Measurements from ENCODE around the gene OIP5.
"Not testable (repeated sequence)": the region's sequence is repeated elsewhere in the genome, so short reads cannot be mapped to it uniquely, and the experiment has no call there.

OIP5 gene

DNA sequence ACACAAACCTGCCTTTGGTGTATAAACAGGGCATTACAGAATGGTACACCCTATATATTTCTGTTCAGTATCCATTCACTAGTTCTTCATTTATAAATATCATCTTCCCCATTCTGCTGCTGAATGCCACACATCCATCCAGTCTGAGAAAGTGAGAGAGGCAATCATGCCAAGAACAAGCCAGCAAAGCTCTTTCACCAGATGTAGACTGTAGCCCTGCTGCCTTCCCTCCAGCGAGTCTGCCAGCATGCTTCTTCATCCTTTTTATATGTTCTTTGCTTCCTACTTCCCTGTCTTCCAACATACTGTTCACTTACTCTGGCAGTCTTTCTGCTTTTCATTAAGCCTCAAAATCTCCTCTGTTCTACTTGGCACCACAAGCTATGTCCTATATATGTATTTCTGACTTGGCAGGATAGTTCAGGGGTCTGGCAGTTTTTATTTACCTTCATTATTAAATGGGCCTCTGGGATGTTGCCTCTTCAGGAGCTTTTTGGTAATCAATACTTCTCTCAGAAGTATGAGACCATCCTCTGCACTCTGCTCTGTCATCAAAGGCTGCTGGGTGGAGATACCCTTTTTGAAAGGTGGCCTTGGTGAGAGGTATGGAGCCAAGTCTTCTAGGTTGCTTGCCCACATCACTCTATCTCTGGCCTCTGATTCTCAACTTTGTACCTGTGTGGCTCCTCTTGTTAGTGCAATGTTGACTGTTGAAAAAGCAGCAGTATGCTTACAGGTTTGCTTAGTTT lies 52.7 kb downstream of the OIP5 start:
- TF ChIP-seq, protein P1, sequence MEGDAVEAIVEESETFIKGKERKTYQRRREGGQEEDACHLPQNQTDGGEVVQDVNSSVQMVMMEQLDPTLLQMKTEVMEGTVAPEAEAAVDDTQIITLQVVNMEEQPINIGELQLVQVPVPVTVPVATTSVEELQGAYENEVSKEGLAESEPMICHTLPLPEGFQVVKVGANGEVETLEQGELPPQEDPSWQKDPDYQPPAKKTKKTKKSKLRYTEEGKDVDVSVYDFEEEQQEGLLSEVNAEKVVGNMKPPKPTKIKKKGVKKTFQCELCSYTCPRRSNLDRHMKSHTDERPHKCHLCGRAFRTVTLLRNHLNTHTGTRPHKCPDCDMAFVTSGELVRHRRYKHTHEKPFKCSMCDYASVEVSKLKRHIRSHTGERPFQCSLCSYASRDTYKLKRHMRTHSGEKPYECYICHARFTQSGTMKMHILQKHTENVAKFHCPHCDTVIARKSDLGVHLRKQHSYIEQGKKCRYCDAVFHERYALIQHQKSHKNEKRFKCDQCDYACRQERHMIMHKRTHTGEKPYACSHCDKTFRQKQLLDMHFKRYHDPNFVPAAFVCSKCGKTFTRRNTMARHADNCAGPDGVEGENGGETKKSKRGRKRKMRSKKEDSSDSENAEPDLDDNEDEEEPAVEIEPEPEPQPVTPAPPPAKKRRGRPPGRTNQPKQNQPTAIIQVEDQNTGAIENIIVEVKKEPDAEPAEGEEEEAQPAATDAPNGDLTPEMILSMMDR (IDR thresholded peaks at IDR 0.05; ENCODE audit: low read length, missing control alignments), result no peak
- H3K4me3 ChIP-seq (replicated peaks; ENCODE audit: low read depth, low read length), result no peak overlapping the region
- DNase-seq (ENCODE audit: low read depth), result no peak

DNA sequence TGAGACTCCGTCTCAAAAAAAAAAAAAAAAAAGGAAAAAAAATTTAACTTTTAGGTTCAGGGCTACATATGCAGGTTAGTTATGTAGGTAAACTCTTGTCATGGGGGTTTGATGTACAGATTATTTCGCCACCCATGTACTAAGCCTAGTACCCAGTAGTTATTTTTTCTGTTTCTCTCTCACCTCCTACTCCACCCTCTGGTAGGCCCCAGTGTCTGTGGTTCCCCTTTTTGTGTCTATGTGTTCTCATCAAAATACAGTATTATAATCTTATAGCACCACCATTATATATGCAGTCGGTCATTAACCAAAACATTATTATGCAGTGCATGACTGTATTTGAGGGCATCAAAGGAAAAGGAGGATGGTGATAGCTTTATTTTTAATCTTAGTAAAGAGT lies 54.1 kb downstream of the OIP5 start:
- TF ChIP-seq, protein P1 (IDR thresholded peaks at IDR 0.05; ENCODE audit: low read length, missing control alignments), result no peak
- no peak overlapping the region for H3K4me3 ChIP-seq (replicated peaks; ENCODE audit: low read depth, low read length)
- DNase-seq (ENCODE audit: low read depth), result no peak

DNA sequence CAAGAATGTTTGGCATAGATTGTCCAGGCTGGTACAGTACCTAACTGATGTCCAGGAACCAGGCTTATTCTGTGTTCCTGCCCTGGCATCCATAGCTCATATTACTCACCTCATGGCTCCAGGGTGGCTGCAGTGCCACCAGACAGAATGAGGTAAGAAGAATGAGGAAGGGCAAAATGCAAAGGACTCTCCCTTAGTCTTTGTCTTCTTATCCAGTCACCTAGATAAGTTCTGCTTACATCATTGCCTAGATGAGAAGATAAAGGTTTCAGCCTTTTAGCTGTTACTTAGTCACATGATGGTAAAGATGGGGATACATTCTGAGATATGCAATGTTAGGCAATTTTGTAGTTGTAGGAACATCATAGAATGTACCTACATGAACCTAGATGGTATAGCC lies 55.6 kb downstream of the OIP5 start:
- no peak overlapping the region for H3K4me3 ChIP-seq (replicated peaks; ENCODE audit: low read depth, low read length)
- TF ChIP-seq, protein P1 (IDR thresholded peaks at IDR 0.05; ENCODE audit: low read length, missing control alignments), result no peak
- no peak for DNase-seq (ENCODE audit: low read depth)

DNA sequence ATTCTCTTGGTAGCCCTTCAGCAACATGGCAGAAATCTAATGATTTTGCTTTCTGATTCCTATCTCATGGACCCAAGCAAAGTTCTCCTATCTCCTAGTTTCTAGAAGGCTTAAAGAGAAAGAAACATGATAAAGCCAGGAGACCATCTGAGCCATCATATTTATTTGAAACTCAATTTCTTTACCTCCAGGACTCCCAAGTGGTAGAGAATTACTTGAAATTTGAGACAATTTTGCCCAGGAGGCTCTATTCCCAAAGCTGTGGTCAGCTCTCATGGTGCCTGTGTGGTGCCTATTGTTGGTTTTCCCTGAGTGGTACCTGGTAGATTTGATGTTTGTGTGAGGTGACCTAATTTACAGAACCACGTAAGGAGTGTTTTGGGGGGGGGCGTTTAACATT lies 62.5 kb downstream of the OIP5 start:
- DNase-seq (ENCODE audit: low read depth), result no peak
- TF ChIP-seq, protein P1 (IDR thresholded peaks at IDR 0.05; ENCODE audit: low read length, missing control alignments), result no peak
- H3K4me3 ChIP-seq (replicated peaks; ENCODE audit: low read depth, low read length), result no peak overlapping the region

DNA sequence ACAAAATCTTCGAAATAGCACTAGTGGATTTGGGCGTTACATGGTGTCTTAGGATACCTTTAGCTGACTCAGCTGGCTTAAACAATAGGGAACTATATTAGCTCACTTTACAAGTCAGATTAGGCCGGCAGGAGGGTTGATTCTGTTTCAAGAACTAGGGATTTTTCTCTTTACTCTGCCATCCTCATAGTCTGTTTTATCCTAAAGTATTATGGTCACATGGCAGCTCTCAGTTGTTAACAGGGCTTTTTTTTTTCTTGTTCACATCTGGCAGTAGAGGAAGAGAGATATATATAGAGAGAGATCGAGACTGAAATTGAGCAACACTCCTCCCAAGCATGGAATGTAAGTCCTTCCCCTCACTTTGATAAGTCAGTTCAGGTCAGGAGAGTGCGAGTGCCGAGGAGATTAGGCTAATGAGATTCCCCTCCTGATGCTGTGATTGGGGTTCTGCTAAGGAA lies 68.5 kb downstream of the OIP5 start:
- DNase-seq (ENCODE audit: low read depth), result peak; percentile 74
- TF ChIP-seq, protein P1 (IDR thresholded peaks at IDR 0.05; ENCODE audit: low read length, missing control alignments), result no peak
- H3K4me3 ChIP-seq (replicated peaks; ENCODE audit: low read depth, low read length), result no peak overlapping the region

DNA sequence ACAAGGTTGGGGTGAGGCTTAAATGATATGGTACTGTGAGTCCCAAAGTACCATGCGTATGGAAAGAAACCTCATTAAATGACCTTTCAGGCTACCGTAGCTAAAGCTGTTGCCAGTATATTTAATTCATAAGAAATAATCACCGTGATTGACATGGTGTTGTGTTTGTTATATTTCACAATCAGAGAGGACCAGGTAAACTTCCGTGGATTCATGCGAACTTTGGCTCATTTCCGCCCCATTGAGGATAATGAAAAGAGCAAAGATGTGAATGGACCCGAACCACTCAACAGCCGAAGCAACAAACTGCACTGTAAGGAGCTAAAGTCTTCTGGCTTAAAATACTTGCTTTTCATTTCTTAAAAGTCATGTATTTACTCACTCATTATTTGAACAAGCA lies 69.8 kb downstream of the OIP5 start:
- H3K4me3 ChIP-seq (replicated peaks; ENCODE audit: low read depth, low read length), result no peak overlapping the region
- TF ChIP-seq, protein P1 (IDR thresholded peaks at IDR 0.05; ENCODE audit: low read length, missing control alignments), result no peak
- no peak for DNase-seq (ENCODE audit: low read depth)

DNA sequence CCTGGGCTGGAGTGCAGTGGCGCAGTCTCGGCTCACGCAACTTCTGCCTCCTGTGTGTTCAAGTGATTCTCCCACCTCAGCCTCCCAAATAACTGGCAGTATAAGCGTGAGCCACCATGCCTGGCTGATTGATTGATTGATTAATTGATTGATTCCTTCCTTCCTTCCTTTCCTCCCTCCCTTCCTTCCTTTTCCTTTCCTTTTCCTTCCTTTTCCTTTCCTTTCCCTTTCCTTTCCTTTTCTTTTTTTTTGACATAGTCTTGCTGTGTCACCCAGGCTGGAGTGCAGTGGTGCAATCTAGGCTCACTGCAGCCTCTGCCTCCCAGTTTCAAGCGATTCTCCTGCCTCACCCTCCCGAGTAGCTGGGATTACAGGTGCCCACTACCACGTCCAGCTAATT lies 71.5 kb downstream of the OIP5 start:
- DNase-seq (ENCODE audit: low read depth); H3K4me3 ChIP-seq (replicated peaks; ENCODE audit: low read depth, low read length): not testable (repeated sequence)

Measured in fibroblast of pulmonary artery (primary cell).